Right cardiac atrium (tissue), 5 donors: Measurements from ENCODE around the gene ASL. TPM values are rescaled to one million over a fixed set of nuclear protein-coding genes. Genes with fewer than 3 reads are reported as not detected.
"Not testable (repeated sequence)": the region's sequence is repeated elsewhere in the genome, so short reads cannot be mapped to it uniquely, and the experiment has no call there.

ENCODE experiments used
- ATAC-seq, 2 donors: fragments of 200-7000 bp; cut with Tn5 transposase; one replicate each; pipeline versions ENCODE4 v1.8.0 to v1.9.1; 2020; ENCODE audit warnings: moderate library complexity in 2 of 2, mild to moderate bottlenecking in 1 of 2
- DNase-seq, 3 donors: peaks; one replicate each; pipeline ENCODE4 v3.0.0-alpha.2; 2020
- H3K27ac ChIP-seq: one replicate; pipeline ENCODE4 v1.5.1; 2013; ENCODE audit warnings: mild to moderate bottlenecking, low read length, control low read depth, moderate library complexity
- H3K27me3 ChIP-seq: one replicate; pipeline ENCODE4 v1.6.1; 2013; ENCODE audit not compliant: control insufficient read depth, insufficient read depth
- H3K4me1 ChIP-seq: one replicate; pipeline ENCODE4 v1.6.1; 2013; ENCODE audit warnings: low read length; ENCODE audit not compliant: control insufficient read depth, insufficient read depth
- H3K4me3 ChIP-seq: one replicate; pipeline ENCODE4 v1.5.1; 2013; ENCODE audit warnings: low read length, control low read depth
- H3K9me3 ChIP-seq: one replicate; pipeline ENCODE4 v1.6.1; 2013; ENCODE audit warnings: low read length; ENCODE audit not compliant: control insufficient read depth
- WGBS: extraction: QIAGEN DNeasy Blood & Tissue Kit; methylation state at CpG from one replicate; pipeline ENCODE4 v1.1.7; 2013; 5-methylcytosine and 5-hydroxymethylcytosine counted together
- intact Hi-C, 4 donors: fragments of 100-400 bp; cut with DNase I; formaldehyde crosslinking; loops; one replicate each; pipeline versions ENCODE4 v1.11.0 to v1.14.0; 2022 to 2023
- polyA plus RNA-seq: library from polyadenylated mRNA; stranded (reverse); fragments of 200-250 nt; gene quantifications from one replicate; pipeline ENCODE4 v1.2.3, GENCODE V29; 2013
- total RNA-seq, 4 donors: library from RNA; stranded (reverse); fragmentation: NEBNext Ultra II Directional; extraction: Animal tissue kit (Norgen Biotek cat#: 25700); gene quantifications; one replicate each; pipeline ENCODE4 v1.2.1, GENCODE V29; 2021
- donor health status: healthy with polysubstance abuse.
- donor health status: DM: no; HTN: yes; CAD: no.
- donor health status: DM: no; HTN: no; CAD: no.
- donor health status: DM: no; HTN: yes; CAD: no; lungs with severe emphysema.
- donor health status: DM: yes; HTN: yes; CAD: no.

ASL gene
- total and polyA plus RNA-seq, 5 donors: 9.6 to 13.8 (median 11.2) TPM

DNA sequence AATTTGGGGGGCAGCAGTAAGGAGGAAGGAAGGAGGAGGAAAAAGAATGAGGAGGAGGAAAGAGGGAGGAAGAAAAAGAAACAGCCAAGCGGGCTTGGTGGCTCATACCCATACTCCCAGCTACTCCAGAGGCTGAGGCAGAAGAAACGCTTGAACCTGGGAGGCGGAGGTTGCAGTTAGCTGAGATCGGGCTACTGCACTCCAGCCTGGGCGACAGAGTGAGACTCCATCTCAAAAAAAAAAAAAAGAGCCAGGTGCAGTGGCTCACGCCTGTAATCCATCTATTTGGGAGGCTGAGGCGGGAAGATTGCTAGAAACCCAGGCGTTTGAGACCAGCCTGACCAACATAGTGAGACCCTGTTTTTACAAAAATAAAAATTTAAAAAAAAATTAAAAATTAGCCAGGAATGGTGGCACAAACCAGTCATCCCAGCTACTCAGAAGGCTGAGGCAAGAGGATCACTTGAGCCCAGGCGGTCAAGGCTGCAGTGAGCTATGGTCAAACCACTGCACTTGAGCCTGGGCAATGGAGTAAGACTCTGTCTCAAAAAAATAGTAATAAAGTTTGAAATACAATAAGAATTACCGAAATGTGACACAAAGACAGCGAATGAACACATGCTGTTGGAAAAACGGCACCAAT is 24.9 kb downstream of the ASL start:
- WGBS: 58% methylated on average over 12 of the region's 12 CpGs
- intact Hi-C loops: no loop called here
- no peak for ATAC-seq
- Histone ChIP-seq H3K9me3 (no peaks in the 10 kb centered on the region), H3K27ac (peak overlapping the region; percentile 32), H3K4me1 (no peaks in the 10 kb centered on the region), H3K4me3 (peak overlapping the region; percentile 37), H3K27me3 (no peaks in the 10 kb centered on the region)
- DNase-seq: no peak

DNA sequence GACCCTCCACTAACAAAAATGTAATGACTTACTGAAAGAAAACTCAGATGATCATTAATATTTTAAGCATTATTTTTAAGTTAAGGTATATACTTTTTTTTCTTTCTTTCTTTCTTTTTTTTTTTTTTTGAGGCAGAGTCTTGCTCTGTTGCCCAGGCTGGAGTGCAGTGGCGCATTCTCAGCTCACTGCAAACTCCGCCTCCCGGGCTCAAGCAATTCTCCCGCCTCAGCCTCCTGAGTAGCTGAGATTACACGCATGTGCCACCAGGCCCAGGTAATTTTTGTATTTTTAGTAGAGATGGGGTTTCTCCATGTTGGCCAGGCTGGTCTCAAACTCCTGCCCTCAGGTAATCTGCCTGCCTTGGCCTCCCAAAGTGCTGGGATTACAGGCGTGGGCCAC is 26.5 kb downstream of the ASL start:
- WGBS: 94% methylated on average over 6 of the region's 6 CpGs

DNA sequence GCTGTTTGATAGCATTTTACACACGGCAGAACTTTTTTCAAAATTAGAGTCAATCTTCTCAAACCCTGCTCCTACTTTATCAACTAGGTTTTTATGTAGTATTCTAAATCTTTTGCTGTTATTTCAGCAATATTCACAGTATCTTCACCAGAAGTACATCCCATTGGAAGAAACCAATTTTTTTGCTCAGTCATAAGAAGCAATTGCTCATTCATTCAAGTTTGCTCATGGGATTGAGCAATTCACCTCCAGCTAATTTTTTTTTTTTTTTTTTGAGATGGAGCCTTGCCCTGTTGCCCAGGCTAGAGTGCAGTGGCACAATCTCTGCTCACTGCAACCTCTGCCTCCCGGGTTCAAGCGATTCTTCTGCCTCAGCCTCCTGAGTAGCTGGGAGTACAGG is 28.4 kb downstream of the ASL start:
- H3K9me3 ChIP-seq, H3K27me3 ChIP-seq, H3K4me3 ChIP-seq, DNase-seq, H3K4me1 ChIP-seq, H3K27ac ChIP-seq, ATAC-seq, intact Hi-C loops: not testable (repeated sequence)
- WGBS: 98% methylated on average over 3 of the region's 3 CpGs

More for the DNA sequence above, 26.5 kb downstream of the ASL start:
- H3K9me3 ChIP-seq, H3K4me3 ChIP-seq, H3K27ac ChIP-seq, DNase-seq, H3K27me3 ChIP-seq, H3K4me1 ChIP-seq, intact Hi-C loops, ATAC-seq: not testable (repeated sequence)

DNA sequence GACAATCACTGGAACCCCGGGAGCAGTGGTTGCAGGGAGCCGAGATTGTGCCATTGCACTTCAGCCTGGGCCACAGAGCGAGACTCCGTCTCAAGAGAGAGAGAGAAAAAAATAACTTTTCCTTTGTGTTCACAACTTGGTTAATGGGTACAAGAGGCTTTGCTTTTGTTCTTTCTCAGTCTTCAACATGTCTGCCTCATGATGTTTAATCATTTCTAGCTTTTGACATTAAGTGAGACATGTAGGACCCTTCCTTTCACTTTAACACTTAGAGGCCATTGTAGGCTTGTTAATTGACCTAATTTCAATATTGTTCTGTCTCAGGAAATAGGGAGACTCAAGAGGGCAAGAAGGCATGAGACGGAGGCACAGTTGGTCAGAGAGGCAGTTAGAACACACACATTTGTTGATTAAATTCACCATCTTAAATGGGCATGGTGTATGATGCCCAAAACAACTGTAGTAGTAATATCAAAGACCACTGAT is 29.7 kb downstream of the ASL start:
- WGBS: 95% methylated on average over 5 of the region's 5 CpGs
- Histone ChIP-seq H3K27me3 (no peaks in the 10 kb centered on the region), H3K4me1 (no peaks in the 10 kb centered on the region), H3K27ac (no peak overlapping the region), H3K9me3 (no peaks in the 10 kb centered on the region), H3K4me3 (no peak overlapping the region)
- no peak for ATAC-seq
- no peak for DNase-seq
- intact Hi-C loops: no loop called here

DNA sequence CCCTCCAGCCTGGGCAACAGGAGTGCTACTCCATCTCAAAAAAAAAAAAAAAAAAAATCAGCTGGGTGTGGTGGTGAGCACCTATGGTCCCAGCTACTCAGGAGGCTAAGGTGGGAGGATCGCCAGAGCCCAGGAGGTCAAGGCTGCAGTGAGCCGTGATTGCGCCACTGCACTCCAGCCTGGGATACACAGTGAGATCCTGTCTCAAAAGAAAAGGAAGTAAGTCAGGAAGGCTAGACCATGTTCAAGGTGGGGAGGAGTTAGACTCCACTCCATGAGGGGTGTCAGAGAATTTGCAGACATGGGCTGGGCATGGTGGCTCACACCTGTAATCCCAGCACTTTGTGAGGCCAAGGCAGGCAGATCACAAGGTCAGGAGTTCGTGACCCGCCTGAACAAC is 32.8 kb downstream of the ASL start:
- H3K4me1 ChIP-seq, intact Hi-C loops, DNase-seq, H3K9me3 ChIP-seq, ATAC-seq, H3K27ac ChIP-seq, H3K27me3 ChIP-seq, H3K4me3 ChIP-seq: not testable (repeated sequence)
- 84% methylated on average over 5 of the region's 5 CpGs for WGBS

DNA sequence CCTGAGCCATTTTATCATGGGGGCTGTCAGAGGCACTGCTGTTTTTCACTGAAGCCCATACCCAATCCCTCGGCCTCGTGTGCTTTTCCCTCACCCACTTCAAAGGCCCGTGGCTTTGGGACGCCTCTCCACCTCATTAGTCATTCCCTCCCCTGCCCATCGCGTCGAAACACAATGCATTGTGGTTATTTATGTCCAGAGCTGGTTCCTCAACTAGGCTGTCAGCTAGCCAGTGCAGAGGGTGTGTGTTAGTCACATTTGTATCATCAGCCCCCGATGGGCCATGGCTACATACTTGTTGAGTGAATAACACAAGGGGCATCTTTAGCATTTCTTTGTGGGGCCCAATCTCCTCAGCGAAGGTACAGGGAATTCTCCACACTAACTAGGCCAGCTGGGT is 35.2 kb downstream of the ASL start:
- 70% methylated on average over 9 of the region's 9 CpGs for WGBS
- no peak for DNase-seq
- ATAC-seq: no peak
- intact Hi-C loops: no loop called here
- no peaks in the 10 kb centered on the region for H3K4me1 ChIP-seq
- no peak overlapping the region for H3K27ac ChIP-seq
- H3K4me3 ChIP-seq: no peak overlapping the region
- no peaks in the 10 kb centered on the region for H3K9me3 ChIP-seq
- H3K27me3 ChIP-seq: no peaks in the 10 kb centered on the region

DNA sequence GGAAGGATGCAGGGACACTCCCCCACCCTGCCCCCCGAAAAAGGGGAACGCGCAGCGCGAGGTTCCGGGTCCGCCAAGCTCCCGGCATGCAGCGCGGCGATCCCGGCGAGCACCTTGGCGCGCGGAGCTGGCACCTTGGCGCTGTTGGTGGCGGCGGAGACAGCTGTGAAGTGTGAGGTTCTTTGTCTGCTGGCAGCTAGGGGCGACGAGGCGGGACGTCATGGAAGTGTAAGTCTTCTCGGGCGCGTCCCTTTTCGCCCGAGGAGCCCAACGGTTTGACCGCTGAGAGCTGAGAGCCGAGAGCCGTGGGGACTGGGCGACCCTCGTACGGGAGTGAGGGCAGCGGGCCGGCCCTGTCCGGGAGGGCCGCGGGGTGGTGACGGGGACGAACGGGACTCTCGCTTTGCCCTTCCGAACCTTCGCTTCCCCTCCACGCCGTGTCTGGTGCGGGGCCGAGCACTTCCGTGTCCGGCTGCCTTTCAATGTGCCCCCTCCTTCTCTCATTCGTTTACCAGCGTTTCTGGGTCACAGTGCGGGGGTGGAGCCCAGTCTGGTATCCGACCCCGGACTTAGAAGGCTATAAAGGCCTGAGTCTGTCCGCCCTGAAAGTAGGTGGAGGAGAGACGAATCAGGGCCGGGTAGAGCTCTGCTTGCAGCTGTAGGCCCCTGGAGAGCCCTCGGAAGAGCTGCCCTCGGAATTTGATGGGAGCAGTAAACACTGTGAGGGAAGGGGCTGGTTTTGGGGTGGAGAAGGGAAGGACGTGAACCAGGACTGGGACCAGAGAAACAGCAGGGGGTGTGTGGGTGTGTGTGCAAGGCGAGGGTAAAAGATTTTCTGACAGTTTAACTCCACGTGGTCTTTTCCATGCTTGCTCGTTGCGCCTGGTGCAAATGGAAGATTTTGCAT is 39.4 kb downstream of the ASL start, which contains the start of gene CRCP:
Gene CRCP (plus strand): TSS at position 105 of the 907 bp plus-strand sequence. CDS start 116 bp downstream, at position 221.
- Histone ChIP-seq H3K4me1 (peaks cover 4% of the 10 kb centered on the region), H3K27me3 (no peaks in the 10 kb centered on the region), H3K27ac (peak within 1 kb of the TSS; percentile 84), H3K9me3 (no peaks in the 10 kb centered on the region), H3K4me3 (peak within 1 kb of the TSS; percentile 57)
- ATAC-seq (peak; percentile 96), DNase-seq (peak; percentile 86 to 93 (median 93))
- intact Hi-C loops: no loop called here
- under 1% methylated on average over 67 of the region's 67 CpGs for WGBS

DNA sequence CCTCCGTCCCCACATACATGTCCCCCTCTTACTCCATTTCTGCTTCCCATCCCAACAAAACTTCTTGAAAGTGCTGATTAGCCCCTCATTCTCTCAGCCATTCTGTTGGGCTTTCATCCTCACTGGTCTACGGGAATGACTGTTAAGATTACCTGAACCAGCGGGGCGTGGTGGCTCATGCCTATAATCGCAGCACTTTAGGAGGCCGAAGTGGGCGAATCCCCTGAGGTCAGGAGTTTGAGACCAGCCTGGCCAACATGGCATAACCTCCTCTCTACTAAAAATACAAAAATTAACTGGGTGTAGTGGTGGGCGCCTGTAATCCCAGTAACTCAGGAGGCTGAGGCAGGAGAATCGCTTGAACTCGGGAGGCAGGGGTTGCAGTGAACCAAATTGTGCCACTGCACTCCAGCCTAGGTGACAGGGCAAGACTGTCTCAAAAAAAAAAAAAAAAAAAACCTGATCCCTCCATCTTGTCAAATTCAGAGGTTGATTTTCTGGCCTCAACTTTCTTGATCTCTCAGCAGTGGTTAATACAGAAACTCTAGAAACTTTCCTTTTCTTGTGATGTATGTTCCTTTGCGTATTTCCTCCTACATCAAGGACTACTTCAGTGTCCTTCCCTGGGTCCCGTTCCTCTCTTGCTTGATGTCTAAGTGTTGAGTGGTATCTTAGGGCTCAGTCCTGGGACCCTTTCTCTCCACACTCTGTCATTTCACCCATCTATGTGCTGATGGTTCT is 41.2 kb downstream of the ASL start:
- 95% methylated on average over 12 of the region's 12 CpGs for WGBS
- intact Hi-C loops, H3K4me1 ChIP-seq, H3K27me3 ChIP-seq, H3K9me3 ChIP-seq, H3K27ac ChIP-seq, H3K4me3 ChIP-seq, DNase-seq, ATAC-seq: not testable (repeated sequence)

DNA sequence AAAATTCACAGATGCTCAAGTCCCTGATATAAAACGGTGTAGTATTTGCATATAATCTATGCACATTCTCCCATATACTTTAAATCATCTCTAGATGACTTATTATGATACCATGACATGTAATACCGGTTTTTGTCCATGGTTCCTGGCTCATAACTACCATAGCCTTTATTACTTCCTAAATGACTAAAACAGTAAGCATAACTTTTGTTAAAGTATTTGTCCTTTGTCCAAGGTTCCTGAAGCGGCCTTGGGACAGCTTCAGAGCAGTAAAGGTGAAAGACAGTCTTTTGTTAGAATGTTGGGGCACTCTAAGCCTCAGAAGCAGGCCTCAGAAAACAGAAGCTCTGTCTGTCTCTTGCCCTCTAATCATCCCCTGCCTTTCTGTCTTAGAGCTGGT is 43.0 kb downstream of the ASL start:
- Histone ChIP-seq H3K4me1 (peaks cover 4% of the 10 kb centered on the region), H3K9me3 (no peaks in the 10 kb centered on the region), H3K27ac (no peak overlapping the region), H3K4me3 (no peak overlapping the region), H3K27me3 (no peaks in the 10 kb centered on the region)
- intact Hi-C loops: no loop called here
- DNase-seq (no peak), ATAC-seq (no peak)
- WGBS: 64% methylated on average over 3 of the region's 3 CpGs

DNA sequence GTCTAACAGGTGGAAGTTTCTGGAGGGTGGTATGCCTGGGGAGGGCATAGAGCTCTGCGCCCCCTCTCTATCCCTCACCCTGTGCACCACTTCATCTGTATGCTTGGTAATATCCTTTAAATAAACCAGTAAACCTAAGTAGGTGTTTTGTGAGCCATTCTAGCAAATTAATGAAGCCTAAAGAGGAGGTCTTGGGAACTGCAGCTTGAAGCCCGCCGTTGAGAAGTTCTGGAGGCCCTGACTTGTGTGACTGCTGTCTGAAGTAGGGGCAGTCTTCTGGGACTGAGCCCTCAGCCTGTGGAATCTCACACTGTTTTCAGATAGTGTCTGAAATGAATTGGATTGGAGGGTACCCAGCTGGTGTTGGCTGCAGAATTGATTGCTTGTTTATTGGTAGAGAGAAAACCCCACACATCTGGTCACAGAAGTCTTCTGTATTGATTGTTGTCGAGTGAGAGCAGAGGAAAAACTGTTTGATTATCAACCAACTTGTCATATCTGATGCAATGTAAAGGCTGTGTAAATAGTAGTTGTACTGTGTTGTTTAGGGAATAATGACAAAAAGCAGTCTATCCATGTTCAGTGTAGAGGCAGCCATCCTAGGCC is 43.7 kb downstream of the ASL start:
- H3K4me1 ChIP-seq: peaks cover 4% of the 10 kb centered on the region
- ATAC-seq: no peak
- intact Hi-C loops: no loop called here
- no peak overlapping the region for H3K27ac ChIP-seq
- H3K9me3 ChIP-seq: no peaks in the 10 kb centered on the region
- no peaks in the 10 kb centered on the region for H3K27me3 ChIP-seq
- WGBS: 82% methylated on average over 4 of the region's 4 CpGs
- no peak overlapping the region for H3K4me3 ChIP-seq
- DNase-seq: no peak
